NCI-H2196 treated with DMSO at 0.1 percent for 48 hours (cell line): Measurements from ENCODE around the gene MAP1LC3B2.

ENCODE experiments used
- DNase-seq: peaks from one replicate; lab custom pipeline; 2025; ENCODE audit not compliant: unreplicated experiment; lab: John Stamatoyannopoulos, UW

Gene MAP1LC3B2

DNA sequence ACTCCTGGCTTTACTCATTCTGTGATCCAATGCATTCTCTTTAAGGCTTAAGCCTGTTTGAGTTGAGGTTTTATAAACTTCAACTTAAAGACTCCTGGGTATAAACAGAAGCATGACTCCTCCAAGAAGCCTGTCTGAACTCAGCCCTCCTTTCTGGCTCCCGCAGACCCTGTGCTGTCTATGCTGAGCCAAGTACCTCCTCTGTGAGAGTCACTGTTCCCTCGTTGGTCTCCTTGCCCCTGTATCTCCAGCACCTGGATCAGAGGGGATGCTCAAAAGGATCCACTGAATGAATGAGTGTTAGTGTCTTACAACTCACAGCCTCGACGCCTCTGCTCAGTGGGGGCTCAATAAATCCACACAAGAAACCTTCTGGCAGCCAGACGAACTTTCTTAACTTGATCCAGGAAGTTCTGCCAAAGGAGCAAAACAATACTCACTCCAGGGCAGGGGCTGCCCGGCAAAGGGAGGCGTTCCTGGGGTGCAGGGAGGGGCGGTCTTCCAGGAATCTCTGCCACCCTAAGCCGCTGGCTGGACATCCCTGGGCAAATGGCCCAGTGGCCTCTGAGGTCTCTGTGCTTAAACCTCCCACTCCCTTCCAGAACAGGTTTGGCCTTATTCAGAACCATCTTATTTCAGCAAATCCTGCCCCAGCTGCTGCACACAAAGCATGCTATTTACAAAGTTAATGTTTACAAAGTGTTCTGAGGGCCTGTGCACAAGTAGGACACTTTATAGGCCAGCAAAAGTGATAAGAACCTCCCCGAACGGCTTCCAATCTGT, 32.9 kb downstream of the MAP1LC3B2 start:
- DNase-seq, result no peak

DNA sequence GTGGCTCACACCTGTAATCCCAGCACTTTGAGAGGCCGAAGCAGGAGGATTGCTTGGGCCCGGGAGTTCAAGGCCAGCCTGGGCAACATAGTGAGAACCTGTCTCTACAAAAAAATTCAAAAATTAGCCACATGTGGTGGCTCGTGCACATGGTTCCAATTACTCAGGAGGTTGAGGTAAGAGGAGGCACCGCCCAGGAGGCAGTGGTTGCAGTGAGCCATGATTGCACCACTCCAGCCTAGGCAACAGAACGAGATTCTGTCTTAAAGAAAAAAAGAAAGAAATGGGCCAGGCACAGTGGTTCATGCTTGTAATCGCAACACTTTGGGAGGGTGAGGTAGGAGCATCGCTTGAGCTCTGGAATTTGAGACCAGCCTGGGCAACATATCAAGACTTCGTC, 33.5 kb downstream of the MAP1LC3B2 start:
- DNase-seq, result no peak

DNA sequence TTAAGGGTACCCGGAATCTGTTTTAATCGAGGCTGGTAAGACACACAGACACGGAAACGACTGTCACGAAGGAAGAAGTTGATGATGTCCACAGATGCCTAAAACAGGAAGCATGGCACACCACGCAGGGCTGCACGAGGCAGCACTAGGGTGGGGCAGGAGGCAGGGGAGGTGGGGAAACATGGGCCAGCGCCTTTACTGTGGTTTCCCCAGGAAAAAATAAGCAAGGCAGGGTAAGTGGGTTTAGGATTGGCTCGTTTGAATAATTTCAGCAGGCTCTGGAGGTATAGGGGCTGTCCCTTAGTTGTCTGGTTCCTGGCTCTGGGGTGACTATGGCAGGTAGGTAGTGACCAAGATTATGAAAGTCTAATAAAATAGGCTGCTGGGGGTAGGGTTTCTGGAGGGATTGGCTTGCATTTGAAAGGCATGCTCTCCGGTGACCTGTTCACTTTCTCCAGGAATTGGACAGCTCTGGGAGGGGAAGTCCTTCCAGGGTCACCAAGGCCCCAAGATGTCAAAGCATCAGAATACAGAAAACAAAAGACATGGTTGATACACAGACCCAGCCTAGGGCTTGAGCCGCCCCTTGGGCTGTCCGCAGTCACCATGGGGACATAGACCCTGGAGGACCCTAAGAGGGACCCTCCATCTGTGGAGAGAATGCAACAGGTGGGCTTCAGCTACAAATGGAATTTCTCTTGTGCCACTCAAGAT, 35.3 kb downstream of the MAP1LC3B2 start:
- no peak for DNase-seq

DNA sequence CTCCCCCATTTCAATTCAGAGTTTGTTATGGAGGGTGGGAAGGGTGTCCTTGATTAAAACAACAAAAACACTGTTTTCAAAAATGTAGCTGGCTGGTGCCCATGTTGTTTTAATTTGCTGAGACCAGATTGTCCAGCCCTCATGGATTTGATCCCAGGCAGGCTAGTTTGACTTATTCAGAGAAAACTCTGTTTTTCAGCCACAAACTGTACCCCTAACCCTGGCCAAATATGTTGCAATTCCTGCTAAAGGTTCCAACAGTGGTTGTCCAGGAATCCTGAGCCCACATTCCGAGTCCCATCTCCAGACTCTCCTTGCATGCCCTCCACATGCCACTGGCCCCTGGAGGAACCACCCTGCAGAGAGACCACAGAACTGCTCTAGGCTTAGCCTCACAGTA, 36.0 kb downstream of the MAP1LC3B2 start:
- no peak for DNase-seq

DNA sequence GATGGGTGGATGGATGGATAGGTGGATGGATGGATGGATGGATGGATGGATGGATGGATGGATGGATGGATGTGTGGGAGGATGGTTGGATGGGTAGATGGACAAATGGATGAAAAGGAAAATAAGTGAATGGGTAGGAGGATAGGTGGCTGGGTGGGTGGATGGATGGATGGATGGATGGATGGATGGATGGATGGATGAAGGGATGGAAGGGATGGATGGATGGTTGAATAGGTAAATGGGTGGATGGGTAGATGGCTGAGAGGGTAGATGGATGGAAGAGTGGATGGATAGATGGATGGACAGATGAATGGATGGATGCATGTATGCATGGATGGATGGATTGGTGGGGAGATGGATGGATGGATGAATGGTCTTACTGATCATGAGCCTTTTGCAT, 36.5 kb downstream of the MAP1LC3B2 start:
- no peak for DNase-seq

DNA sequence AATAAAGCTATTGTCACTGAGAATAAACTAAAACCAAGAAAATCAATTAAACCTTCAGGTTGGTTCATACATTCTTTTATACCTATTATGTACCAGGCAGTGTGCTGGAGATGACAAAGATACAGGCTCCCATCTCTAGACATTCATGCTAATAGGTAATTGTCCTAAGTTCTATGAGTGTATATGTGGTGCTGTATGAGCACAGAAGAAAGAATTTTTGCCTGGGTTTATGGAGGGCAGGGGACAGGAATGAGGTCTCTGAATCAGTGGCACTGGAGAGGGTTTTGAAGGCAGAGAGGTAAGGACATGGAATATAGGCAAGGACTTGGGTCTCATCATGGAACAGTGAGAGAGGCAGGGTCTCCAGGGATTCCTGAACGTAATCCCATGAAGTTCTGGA, 38.7 kb downstream of the MAP1LC3B2 start:
- no peak for DNase-seq

DNA sequence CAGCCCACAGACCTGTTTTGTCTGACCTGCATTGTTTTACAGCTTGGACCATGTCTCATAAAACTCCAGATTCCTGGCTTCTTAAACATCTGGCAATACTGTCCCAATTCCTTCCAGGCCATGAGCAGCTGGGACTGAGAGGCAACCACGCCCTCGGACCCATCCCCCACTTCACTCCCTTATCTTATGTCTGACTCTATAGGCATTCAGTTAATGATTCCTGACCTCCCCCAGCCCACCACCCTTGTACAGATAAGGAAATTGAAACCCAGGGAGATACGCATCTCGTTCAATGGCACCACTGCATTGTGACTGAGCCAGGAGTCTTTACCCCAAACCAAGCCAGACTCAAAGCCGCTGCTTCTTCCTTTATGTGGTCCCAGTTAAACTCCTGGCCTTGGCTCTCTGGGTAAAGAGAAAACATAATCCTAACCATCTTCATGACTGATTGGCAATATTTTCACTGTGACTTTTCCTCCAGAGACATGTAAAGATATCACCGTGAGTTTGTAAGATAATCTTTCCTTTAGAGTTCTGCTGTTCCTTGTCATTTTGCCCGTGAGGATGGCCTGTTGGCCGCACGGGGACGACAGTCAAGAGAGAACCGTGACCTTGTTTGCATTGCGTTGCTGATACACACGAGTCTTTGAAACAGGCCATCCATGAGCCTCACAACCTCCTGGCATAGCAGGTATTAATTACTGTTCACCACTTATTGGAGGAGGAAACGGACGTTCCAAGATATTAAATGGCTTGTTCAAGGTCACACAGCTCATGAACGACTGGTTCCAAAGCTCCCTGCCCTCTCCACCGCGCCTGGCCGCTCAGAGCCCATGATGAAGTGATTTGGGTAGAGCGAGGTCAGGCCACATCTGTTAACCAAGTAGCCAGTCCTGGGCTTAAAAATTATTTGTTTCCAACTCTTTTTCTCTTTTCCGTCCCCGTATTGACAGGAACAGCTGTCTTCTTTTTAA, 39.4 kb downstream of the MAP1LC3B2 start:
- no peak for DNase-seq

DNA sequence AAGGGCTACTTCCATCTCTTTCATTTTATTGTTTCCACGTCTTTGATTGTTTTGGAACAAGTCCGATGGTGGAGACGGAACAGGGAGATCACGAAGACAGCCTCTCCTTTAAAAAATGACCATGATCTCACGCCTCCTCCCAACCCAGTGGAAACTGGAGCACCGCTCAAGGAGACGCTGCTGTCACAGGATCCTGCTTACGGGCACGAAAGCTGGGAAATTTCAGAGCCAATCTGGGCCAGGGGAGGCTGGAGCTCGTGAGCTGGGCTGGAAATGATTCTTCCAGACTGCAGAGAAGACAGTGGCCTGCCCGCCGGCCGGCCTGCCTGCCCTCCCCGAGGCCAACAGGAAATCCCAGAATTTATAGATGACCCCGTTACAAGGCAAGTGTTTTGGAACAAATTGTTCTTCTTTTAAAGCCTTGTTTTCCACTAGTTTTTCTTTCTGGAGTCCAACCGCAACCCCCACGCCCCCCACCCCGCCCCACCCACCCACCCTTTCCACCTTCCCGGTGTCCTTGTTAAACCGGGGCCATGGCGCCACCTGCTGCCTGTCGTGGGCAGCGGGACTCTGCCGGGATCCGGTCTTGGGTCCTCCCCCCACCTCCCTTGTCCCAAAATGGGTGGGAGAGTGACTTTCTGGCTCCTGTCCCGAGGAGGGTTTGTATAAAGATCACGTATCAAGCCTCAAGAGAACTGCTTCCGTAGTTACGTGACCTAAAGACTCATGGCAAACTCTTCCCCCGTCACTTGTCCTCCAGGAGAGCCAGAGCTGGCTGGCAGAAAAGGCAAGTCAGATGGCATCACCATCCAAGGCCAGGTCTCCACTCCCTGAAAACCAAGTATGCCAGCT, 40.3 kb downstream of the MAP1LC3B2 start:
- no peak for DNase-seq

DNA sequence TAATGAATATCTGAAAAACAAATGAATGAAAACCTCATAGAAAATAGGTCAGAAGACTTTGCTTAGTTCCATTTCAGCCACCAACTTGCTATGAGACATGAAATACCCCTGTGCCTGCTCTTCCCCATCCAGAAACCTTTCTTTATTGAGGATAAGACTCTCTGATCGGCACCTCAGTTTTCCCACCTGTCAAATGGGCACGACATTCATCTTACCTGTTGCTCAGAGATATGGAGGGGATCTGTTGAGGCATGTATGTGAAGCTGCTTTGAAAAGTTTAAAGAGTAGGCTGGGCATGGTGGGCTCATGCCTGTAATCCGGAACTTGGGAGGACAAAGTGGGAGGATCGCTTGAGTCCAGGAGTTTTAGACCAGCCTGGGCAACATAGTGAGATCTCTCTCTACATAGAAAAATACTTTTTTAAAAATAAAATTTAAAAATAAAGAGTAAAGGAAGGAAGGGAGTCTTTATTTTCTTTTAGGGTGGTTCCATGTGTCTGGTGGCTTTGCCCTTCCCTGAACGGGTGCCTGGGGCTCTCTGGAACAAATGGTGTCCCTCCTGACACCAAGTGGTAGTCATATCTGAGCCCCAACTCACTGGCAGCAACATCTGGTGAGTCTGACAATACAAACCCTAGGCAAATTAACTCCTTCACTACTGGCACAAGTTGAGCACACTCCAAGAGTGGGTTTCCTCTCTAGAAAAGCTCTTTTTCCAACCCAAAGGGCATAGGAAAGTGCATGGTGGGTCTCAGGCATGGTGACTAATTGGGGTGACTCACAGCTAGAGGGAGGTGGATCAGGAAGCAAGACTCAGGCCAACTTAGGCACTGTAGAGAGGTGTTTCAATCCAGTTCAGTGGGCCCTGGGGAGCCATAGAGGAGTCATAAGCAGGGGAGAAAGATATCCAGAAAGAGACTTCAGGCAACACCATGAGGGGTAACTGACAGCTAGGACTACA, 42.1 kb downstream of the MAP1LC3B2 start:
- no peak for DNase-seq

DNA sequence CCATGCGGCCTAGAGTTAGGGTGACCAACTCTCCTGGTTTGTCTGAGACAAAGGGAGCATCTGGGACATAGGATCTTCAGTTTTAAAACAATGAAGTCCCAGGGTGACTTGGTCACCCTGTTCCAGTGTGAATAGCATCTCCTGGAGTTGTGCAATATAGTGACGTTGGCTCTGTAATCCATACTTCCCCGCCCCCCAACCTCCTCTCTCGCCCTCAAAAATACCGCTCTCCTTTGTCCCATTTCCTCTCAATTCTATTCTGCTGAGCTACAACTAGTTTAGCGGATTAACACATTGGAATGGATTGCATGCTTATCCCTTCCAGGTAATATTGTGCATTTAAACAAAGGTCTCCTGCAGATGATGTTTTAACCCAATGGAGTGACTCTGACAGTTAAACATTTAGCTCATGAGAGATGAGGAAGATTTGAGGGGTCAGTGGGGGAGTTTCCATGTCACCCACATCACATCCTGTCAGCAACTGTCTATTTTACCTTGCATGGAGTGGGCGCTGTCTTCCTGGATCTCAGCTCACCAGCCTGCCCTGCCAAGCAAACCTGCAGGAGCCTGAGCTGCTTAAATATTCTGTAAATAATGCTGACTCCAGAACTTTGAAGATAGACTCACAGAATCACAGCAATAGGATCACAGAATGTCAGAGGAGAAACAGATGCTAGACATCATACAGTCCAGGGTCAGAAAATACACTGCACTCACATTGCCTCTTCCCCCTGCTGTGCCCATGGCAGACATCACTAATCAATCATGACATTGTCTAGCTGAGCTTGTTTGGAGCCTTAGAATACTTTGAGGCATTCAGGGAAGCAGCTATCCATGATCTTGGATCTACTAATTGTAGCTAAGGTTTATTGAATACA, 43.0 kb downstream of the MAP1LC3B2 start:
- no peak for DNase-seq

DNA sequence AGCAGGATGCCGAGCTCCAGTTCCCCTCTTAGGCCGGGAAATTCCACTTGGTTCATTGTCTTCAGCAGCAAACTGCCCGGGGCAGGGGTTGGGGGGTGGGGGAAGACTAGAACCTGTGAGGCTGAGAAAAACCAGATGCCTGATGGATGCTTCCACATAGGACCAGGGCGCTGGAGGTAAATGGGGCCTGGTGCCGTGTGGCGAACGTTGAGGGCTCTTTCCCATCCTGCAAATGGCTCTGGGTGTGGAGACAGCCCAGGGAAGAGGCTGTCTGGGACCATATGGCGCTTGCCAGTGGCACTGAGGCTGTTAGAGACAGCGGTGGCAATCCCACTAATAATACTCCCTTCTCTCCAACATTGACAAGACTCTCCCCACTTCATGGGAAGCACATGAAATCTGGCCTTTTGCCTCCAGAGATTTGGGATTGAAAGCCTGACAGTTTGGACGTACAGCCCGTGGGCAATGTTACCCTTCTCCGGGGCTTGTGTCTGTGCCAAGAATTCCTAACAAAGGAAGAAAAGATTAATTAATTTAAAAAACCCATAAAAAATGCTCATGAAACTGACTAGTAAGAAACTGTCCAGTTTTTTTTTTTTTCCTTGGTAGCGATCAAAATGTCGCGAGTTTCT, 44.5 kb downstream of the MAP1LC3B2 start:
- DNase-seq, result no peak

DNA sequence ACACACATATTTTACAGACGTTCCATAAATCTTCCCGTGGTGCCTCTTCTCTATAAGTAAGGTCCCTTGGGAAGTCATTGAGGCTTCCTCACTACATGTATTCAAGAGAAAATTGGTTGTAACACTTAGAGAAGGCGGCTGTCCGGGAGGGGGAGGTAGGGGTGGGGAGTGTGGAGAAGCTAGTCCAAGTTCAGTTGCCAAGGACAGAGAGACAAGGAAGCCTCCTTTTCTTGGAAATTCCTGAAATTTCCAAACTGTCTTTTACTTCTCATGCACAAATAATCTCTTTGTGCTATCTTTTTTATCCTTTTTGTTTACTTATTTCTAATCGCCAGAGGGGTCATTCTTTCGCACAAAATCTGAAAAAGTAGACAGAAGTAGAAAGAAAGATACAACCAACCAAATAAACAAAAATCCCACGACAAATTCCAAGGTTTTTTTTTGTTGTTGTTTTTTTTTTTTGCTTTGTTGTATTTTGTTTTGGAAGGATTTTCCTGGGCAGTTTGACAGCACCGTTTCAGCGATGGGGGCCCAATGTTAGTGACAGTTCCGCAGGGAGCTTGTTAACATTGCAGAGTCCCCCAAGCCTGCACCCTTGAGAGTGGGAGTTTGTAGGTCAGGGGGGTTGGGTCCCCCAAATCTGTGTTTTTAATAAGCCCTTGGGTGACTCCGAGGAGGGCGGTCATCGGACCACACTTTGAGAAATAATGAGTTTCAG, 45.2 kb downstream of the MAP1LC3B2 start:
- no peak for DNase-seq

DNA sequence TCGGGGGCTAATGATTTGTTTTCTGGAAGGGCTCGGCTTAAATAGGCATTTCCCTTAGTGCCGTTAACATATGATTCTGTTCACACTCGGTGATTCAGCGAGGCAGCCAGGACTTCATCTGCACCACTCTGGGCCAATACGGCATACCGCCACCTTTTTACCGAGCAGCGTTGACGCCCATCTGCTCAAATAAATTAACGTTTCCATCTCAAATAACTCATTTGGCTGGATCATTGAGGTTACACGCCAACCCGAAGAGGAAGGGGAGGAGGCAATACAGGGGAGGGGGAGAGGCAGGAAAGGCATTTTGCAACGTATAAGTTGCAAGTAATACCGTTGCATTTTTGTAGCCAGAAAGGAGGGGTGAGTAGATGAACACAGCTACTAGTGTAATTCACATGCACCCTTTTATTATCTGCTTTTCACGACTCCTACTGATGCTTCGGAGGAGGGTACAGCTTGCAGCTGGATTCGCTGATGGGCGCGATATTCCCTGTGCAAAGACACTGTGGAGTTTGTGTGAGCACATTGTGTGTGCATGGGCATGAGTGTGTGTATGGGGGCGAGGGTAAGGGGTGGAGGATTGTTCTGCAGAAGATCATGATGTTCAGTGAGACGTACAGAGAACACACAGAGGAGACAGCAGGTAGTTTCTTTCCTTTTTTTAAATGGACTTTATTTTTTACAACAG, 45.9 kb downstream of the MAP1LC3B2 start:
- DNase-seq, result no peak

DNA sequence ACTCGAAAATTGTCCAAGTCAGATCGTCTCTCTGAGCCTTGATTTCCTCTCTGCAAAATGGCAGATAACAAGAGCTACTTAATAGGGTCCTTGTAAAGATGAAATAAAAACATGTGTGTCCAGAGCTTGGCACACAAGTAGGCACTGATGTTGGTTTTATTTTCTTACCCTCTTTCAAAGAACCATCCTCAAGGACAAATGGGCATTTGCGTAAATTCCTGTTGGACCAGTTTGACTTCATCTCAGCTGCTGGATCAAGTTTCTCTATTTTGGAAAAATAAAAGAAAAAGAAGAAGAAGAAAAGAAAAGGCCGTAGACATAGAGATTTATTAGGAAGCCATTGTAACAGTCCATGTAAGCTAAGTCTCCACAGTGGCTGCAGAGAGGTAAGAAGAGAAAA, 47.2 kb downstream of the MAP1LC3B2 start:
- DNase-seq, result no peak

DNA sequence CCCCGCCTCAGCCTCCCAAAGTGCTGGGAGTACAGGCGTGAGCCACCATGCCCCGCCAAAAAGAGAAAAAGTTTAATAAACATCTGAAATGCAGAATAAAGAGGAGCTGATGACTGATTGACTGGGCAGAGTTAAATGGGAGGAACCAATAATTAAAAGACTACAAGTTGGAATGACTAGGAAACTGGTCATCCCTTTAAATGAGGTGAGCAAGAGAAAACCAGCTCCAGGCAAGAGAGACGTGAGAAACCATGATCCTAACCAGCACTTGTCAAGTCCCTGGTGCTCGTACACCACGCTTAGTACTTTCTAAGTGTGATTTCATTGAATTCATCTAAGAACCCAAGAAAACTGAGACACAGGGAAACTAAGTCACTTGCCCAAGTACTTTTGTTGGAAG, 47.9 kb downstream of the MAP1LC3B2 start:
- DNase-seq, result no peak

DNA sequence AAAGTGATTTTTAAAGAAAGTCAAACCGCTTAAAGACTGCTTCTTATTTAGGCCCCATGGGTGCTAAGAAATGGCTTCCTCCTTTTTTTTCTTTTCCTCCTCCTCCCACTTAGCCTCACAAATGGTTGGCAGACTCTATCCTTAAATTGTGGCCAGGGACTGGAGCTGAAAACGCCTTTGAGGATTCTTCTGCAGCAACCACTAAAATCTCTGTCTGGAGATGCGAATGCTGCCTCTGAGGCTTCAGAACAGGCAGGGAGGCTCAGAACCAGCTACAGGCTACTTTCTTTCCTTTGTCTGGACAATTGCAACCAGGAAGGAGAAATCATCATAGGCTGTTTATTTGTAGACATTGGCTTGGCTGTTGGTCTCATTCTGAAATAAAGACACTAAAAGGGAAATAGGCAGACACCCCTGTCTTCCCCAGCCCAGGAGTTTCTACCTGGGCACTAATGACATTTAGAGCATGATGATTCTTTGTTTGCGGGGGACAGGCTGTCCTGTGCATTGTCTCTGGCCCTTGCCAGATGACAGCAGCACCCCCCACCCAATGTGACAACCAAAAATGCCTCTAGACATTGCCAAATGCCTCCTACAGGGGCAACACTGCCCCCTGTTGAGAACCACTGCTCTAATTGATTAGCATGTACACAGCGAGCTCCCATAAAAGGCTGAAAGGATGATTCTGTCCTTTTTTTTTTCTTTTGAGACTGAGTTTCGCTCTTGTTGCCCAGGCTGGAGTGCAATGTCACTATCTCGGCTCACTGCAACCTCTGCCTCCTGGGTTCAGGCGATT, 50.3 kb downstream of the MAP1LC3B2 start:
- no peak for DNase-seq
